H1 (cell line): ENCODE data around the gene HIPK2. TPM values are rescaled to one million over a fixed set of nuclear protein-coding genes. Genes with fewer than 3 reads are reported as not detected.

ENCODE experiments used
- CTCF ChIA-PET: fragments of 300-600 bp; sonication (Branson Sonifier 250); formaldehyde crosslinking; loops from one replicate; lab custom pipeline; 2021; ENCODE audit not compliant: partially characterized antibody; lab: Charles Lee
- POLR2A ChIA-PET: fragments of 300-600 bp; sonication (Branson Sonifier 250); formaldehyde crosslinking; loops from one replicate; lab custom pipeline; 2021; ENCODE audit warnings: inconsistent platforms; ENCODE audit not compliant: partially characterized antibody; lab: Charles Lee
- DNase-seq, 2 experiments: peaks; one replicate each; pipeline versions ENCODE4 v3.0.0 to v3.0.0-alpha.2; 2010 to 2022; ENCODE audit warnings: low spot score in 2 of 2, low read depth in 1 of 2, mixed read lengths in 1 of 2
- FAIRE-seq: peaks from 2 replicates; lab custom pipeline; 2011; peaks lifted over from hg19 to GRCh38; lab: Jason Lieb, UNC
- H2AFZ ChIP-seq: 2 replicates; pipeline ENCODE4 v1.8.1; 2012; ENCODE audit warnings: low read length, inconsistent platforms
- H2AK5ac ChIP-seq: 2 replicates; pipeline ENCODE4 v1.6.1; 2013; ENCODE audit warnings: low read depth, low read length
- H2BK120ac ChIP-seq: replicated peaks from 2 replicates; pipeline ENCODE3; 2013; ENCODE audit warnings: low read depth, low read length, inconsistent platforms
- H2BK12ac ChIP-seq: 2 replicates; pipeline ENCODE4 v1.6.1; 2013; ENCODE audit warnings: low read depth, low read length
- H2BK15ac ChIP-seq: 2 replicates; pipeline ENCODE4 v1.6.1; 2013; ENCODE audit warnings: low read length
- H2BK20ac ChIP-seq: 2 replicates; pipeline ENCODE4 v1.6.1; 2013; ENCODE audit warnings: low read length
- H2BK5ac ChIP-seq: 2 replicates; pipeline ENCODE4 v1.6.1; 2013; ENCODE audit warnings: low read depth, low read length
- H3K14ac ChIP-seq: 2 replicates; pipeline ENCODE4 v1.6.1; 2013; ENCODE audit warnings: inconsistent platforms; ENCODE audit not compliant: insufficient read length
- H3K18ac ChIP-seq: 2 replicates; pipeline ENCODE4 v1.6.1; 2013; ENCODE audit warnings: low read length; ENCODE audit errors: extremely low read depth
- H3K23ac ChIP-seq: 2 replicates; pipeline ENCODE4 v1.6.1; 2013; ENCODE audit warnings: inconsistent platforms; ENCODE audit not compliant: insufficient read length
- H3K23me2 ChIP-seq: 2 replicates; pipeline ENCODE4 v1.6.1; 2013; ENCODE audit warnings: low read depth, low read length
- H3K27ac ChIP-seq: 2 replicates; pipeline ENCODE4 v1.6.1; 2011; ENCODE audit warnings: low read depth, low read length, inconsistent platforms
- H3K27me3 ChIP-seq, 4 experiments: replicated peaks in 1 of 4; 1 replicate in 1 of 4; 2 replicates in 3 of 4; pipeline versions ENCODE4 v1.6.1 to v1.8.1; 2011 to 2013; ENCODE audit warnings: low read length in 3 of 4, mild to moderate bottlenecking in 3 of 4, inconsistent platforms in 2 of 4, mixed read lengths in 2 of 4, moderate library complexity in 1 of 4; ENCODE audit not compliant: control insufficient read depth in 3 of 4, insufficient read depth in 3 of 4; ENCODE audit errors: extremely low read depth in 1 of 4
- H3K36me3 ChIP-seq, 4 experiments: 2 replicates each; pipeline versions ENCODE4 v1.6.1 to v1.8.1; 2011 to 2013; ENCODE audit warnings: mild to moderate bottlenecking in 4 of 4, low read length in 3 of 4, moderate library complexity in 2 of 4, control low read depth in 1 of 4, inconsistent platforms in 1 of 4; ENCODE audit not compliant: insufficient read depth in 4 of 4, control insufficient read depth in 2 of 4
- H3K4ac ChIP-seq: replicated peaks from 2 replicates; pipeline ENCODE3; 2013; ENCODE audit warnings: low read length, low read depth, mixed read lengths, inconsistent platforms; ENCODE audit not compliant: insufficient read length
- H3K4me1 ChIP-seq, 4 experiments: replicated peaks in 1 of 4; 1 replicate in 1 of 4; 2 replicates in 3 of 4; pipeline versions ENCODE4 v1.6.1 to v1.8.1; 2011 to 2013; ENCODE audit warnings: low read length in 3 of 4, inconsistent platforms in 2 of 4, mixed read lengths in 1 of 4; ENCODE audit not compliant: insufficient read depth in 4 of 4, control insufficient read depth in 3 of 4
- H3K4me2 ChIP-seq, 2 experiments: 2 replicates each; pipeline versions ENCODE4 v1.6.1 to v1.8.1; 2011 to 2013; ENCODE audit warnings: low read depth in 2 of 2, low read length in 2 of 2, control low read depth in 1 of 2, inconsistent platforms in 1 of 2, mild to moderate bottlenecking in 1 of 2; ENCODE audit not compliant: insufficient read depth in 1 of 2
- H3K4me3 ChIP-seq, 4 experiments: fragments of 200-600, 300-600 bp in 1 of 4; sonication (generic), shearing (Covaris generic), sonication (Bioruptor Twin) in 1 of 4; 2 replicates each; pipeline versions ENCODE4 v1.5.1 to v1.8.1; 2011 to 2016; ENCODE audit warnings: low read length in 4 of 4, low read depth in 3 of 4, control low read depth in 2 of 4, inconsistent platforms in 2 of 4, mild to moderate bottlenecking in 2 of 4, mixed read lengths in 1 of 4, moderate library complexity in 1 of 4; ENCODE audit not compliant: insufficient read depth in 2 of 4; ENCODE audit errors: extremely low read depth in 1 of 4
- H3K56ac ChIP-seq: replicated peaks from 2 replicates; pipeline ENCODE3; 2013; ENCODE audit warnings: low read depth, mild to moderate bottlenecking, mixed read lengths, low read length, inconsistent platforms; ENCODE audit not compliant: insufficient read length
- H3K79me1 ChIP-seq: 2 replicates; pipeline ENCODE4 v1.6.1; 2013; ENCODE audit warnings: low read depth, low read length, control low read depth
- H3K79me2 ChIP-seq, 2 experiments: 2 replicates each; pipeline versions ENCODE4 v1.6.1 to v1.8.1; 2012 to 2013; ENCODE audit warnings: low read length in 2 of 2, mild to moderate bottlenecking in 2 of 2, inconsistent platforms in 1 of 2; ENCODE audit not compliant: insufficient read depth in 2 of 2, control insufficient read depth in 1 of 2
- H3K9ac ChIP-seq, 4 experiments: replicated peaks in 1 of 4; 1 replicate in 1 of 4; 2 replicates in 3 of 4; pipeline versions ENCODE4 v1.6.1 to v1.8.1; 2011 to 2013; ENCODE audit warnings: low read depth in 3 of 4, low read length in 3 of 4, control low read depth in 2 of 4, mild to moderate bottlenecking in 2 of 4, moderate library complexity in 2 of 4, inconsistent platforms in 1 of 4; ENCODE audit errors: extremely low read depth in 1 of 4
- H3K9me3 ChIP-seq, 2 experiments: 2 replicates each; pipeline versions ENCODE4 v1.6.1 to v1.8.1; 2012 to 2013; ENCODE audit warnings: mild to moderate bottlenecking in 2 of 2, moderate library complexity in 2 of 2, control low read depth in 1 of 2, inconsistent platforms in 1 of 2, low read depth in 1 of 2, low read length in 1 of 2, mixed read lengths in 1 of 2; ENCODE audit not compliant: insufficient read depth in 2 of 2
- H4K20me1 ChIP-seq, 2 experiments: replicated peaks in 1 of 2; 2 replicates each; pipeline versions ENCODE3 to v1.8.1; 2011 to 2013; ENCODE audit warnings: inconsistent platforms in 2 of 2, low read length in 2 of 2, mild to moderate bottlenecking in 1 of 2; ENCODE audit not compliant: insufficient read depth in 2 of 2, control insufficient read depth in 1 of 2
- H4K5ac ChIP-seq: 2 replicates; pipeline ENCODE4 v1.6.1; 2013; ENCODE audit warnings: low read length, low read depth, mixed read lengths, inconsistent platforms; ENCODE audit not compliant: insufficient read length
- H4K8ac ChIP-seq: 2 replicates; pipeline ENCODE4 v1.8.0; 2013; ENCODE audit warnings: mild to moderate bottlenecking, moderate library complexity, low read length, inconsistent platforms; ENCODE audit not compliant: insufficient read depth; ENCODE audit errors: extremely low read depth
- H4K91ac ChIP-seq: replicated peaks from 2 replicates; pipeline ENCODE3; 2013; ENCODE audit warnings: low read length, mixed read lengths, inconsistent platforms; ENCODE audit not compliant: insufficient read length
- BACH1 ChIP-seq: IDR thresholded peaks from 2 replicates; pipeline ENCODE4 v1.6.1; 2012; ENCODE audit warnings: low read length, improper control_type of control experiment
- CREB1 ChIP-seq: IDR thresholded peaks from 2 replicates; pipeline ENCODE4 v1.6.1; 2012; ENCODE audit warnings: inconsistent platforms
- EGR1 ChIP-seq: IDR thresholded peaks from 2 replicates; pipeline ENCODE4 v1.6.1; 2011; ENCODE audit warnings: low read depth, low read length, borderline replicate concordance
- GABPA ChIP-seq: IDR thresholded peaks from 2 replicates; pipeline ENCODE4 v1.6.1; 2011; ENCODE audit warnings: mild to moderate bottlenecking, low read length, moderate library complexity, borderline replicate concordance; ENCODE audit not compliant: insufficient read depth
- HDAC6 ChIP-seq: IDR thresholded peaks from one replicate; pipeline ENCODE4 v1.7.1; 2012; ENCODE audit warnings: low read depth, mild to moderate bottlenecking, inconsistent platforms, low read length, moderate library complexity
- POLR2AphosphoS5 ChIP-seq: IDR thresholded peaks from 2 replicates; pipeline ENCODE4 v1.6.1; 2011; ENCODE audit warnings: low read depth, low read length
- RFX5 ChIP-seq: IDR thresholded peaks from 2 replicates; pipeline ENCODE4 v1.6.1; 2011; ENCODE audit warnings: low read depth, low read length, improper control_type of control experiment, borderline replicate concordance
- SIN3A ChIP-seq, 2 experiments: IDR thresholded peaks in 1 of 2; conservative IDR thresholded peaks in 1 of 2; 2 replicates each; pipeline ENCODE4 v1.6.1; 2011 to 2012; ENCODE audit warnings: low read length in 2 of 2, improper control_type of control experiment in 1 of 2, low read depth in 1 of 2, mild to moderate bottlenecking in 1 of 2
- SIX5 ChIP-seq: IDR thresholded peaks from 2 replicates; pipeline ENCODE4 v1.6.1; 2011; ENCODE audit warnings: mild to moderate bottlenecking, low read depth, low read length
- SP1 ChIP-seq: IDR thresholded peaks from 2 replicates; pipeline ENCODE4 v1.6.1; 2011; ENCODE audit warnings: low read depth, low read length
- TAF1 ChIP-seq: IDR thresholded peaks from 2 replicates; pipeline ENCODE4 v1.6.1; 2011; ENCODE audit warnings: mild to moderate bottlenecking, low read depth, low read length
- TBP ChIP-seq: IDR thresholded peaks from 2 replicates; pipeline ENCODE4 v1.6.1; 2011; ENCODE audit warnings: low read depth, low read length, improper control_type of control experiment
- WGBS, 2 experiments: shearing (Covaris generic) in 1 of 2; methylation state at CpG; one replicate each; pipeline versions ENCODE4 v1.1.6 to v1.1.7; 2013 to 2015; ENCODE audit warnings: low lambda C conversion rate in 2 of 2, mixed read lengths in 2 of 2, inconsistent platforms in 1 of 2, low coverage in 1 of 2, missing lambda C conversion rate in 1 of 2; ENCODE audit not compliant: insufficient replicate concordance in 2 of 2, insufficient coverage in 1 of 2, insufficient read length in 1 of 2; ENCODE audit errors: extremely low coverage in 1 of 2, missing lambda C conversion rate in 1 of 2; 5-methylcytosine and 5-hydroxymethylcytosine counted together
- polyA plus RNA-seq, 7 experiments: library from polyadenylated mRNA; depleted of rRNA in 3 of 7; stranded (reverse) in 5 of 7; unstranded in 2 of 7; fragments of >200 nt in 5 of 7; fragments of 200-250 nt in 2 of 7; gene quantifications; 1 replicate in 5 of 7; 2 replicates in 1 of 7; 4 replicates in 1 of 7; pipeline versions ENCODE4 v1.2.1 to v1.2.3, GENCODE V29; 2011 to 2013; ENCODE audit warnings: missing spikeins in 2 of 7, mixed read lengths in 2 of 7
- total RNA-seq: library from RNA; stranded (reverse); fragmentation: NEBNext Ultra II Directional; extraction: Animal tissue kit (Norgen Biotek cat#: 25700); gene quantifications from 2 replicates; pipeline ENCODE4 v1.2.1, GENCODE V29; 2021

The HIPK2 gene
- total and polyA plus RNA-seq, 2 of the 8 experiments (the other 6 are each of a cell fraction or from before 2014, with no cell fraction given): 8.3 to 24.3 TPM

GRCh38 chr7:139666501-139666900, 111.3 kb downstream of the HIPK2 start:
- FAIRE-seq (no peak), DNase-seq (no peak)
- no peak overlapping the region for H2BK20ac ChIP-seq
- H2AK5ac ChIP-seq: no peak overlapping the region
- H2BK15ac ChIP-seq: no peak overlapping the region
- no peak overlapping the region for H3K56ac ChIP-seq
- H2BK5ac ChIP-seq: no peak overlapping the region
- no peak overlapping the region for H3K23ac ChIP-seq
- ChIA-PET POLR2A (no interaction called here), CTCF (no interaction called here)
- WGBS, 2 experiments: 97% methylated on average over 5 of the region's 5 CpGs; no CpG with 5 or more reads in 1 of the 2 experiments
- H2AFZ ChIP-seq: no peak overlapping the region
- no peak overlapping the region for H3K27ac ChIP-seq
- no peaks in the 10 kb centered on the region for H4K20me1 ChIP-seq
- H4K5ac ChIP-seq: no peak overlapping the region
- H3K4ac ChIP-seq: no peak overlapping the region
- H3K9me3 ChIP-seq: no peaks in the 10 kb centered on the region
- H2BK12ac ChIP-seq: no peak overlapping the region
- no peaks in the 10 kb centered on the region for H3K27me3 ChIP-seq
- no peaks in the 10 kb centered on the region for H3K79me2 ChIP-seq
- no peak overlapping the region for H4K91ac ChIP-seq
- no peak overlapping the region for H3K18ac ChIP-seq
- H3K14ac ChIP-seq: no peak overlapping the region
- no peak overlapping the region for H3K9ac ChIP-seq
- H3K36me3 ChIP-seq: no peaks in the 10 kb centered on the region
- H3K4me3 ChIP-seq: no peak overlapping the region
- H3K79me1 ChIP-seq: no peaks in the 10 kb centered on the region
- no peak overlapping the region for H3K4me2 ChIP-seq
- no peaks in the 10 kb centered on the region; the same call in 1 of the 2 replicates for H3K23me2 ChIP-seq
- no peaks in the 10 kb centered on the region for H3K4me1 ChIP-seq
- H4K8ac ChIP-seq: no peak overlapping the region
- no peak overlapping the region for H2BK120ac ChIP-seq
- TF ChIP-seq EGR1 (no peak), GABPA (no peak), TBP (no peak), SIN3A (conservative IDR thresholded peaks at IDR 0.05 in 1 of 2, IDR thresholded peaks at IDR 0.05 in 1 of 2; ENCODE audit: low read depth in 1 of 2, low read length in 2 of 2) (no peak), SP1 (no peak), TAF1 (no peak), RFX5 (no peak), SIX5 (no peak), POLR2AphosphoS5 (no peak), HDAC6 (no peak), CREB1 (no peak), BACH1 (no peak)
